Mesothelial cell of epicardium (in vitro differentiated cells): ENCODE measurements around the gene ANKS6. TPM values are rescaled to one million over a fixed set of nuclear protein-coding genes. Genes with fewer than 3 reads are reported as not detected.

Source experiments
- DNase-seq, 2 experiments: peaks; one replicate each; pipeline ENCODE4 v3.0.0; 2021; ENCODE audit warnings: low spot score in 2 of 2; ENCODE audit not compliant: unreplicated experiment in 2 of 2
- H3K27ac Mint-ChIP-seq: 2 replicates; pipeline ENCODE4 v1.8.0; 2021; ENCODE audit warnings: mixed read lengths
- H3K27me3 Mint-ChIP-seq: 2 replicates; pipeline ENCODE4 v1.8.0; 2021; ENCODE audit warnings: low read depth, mixed read lengths
- H3K36me3 Mint-ChIP-seq: 2 replicates; pipeline ENCODE4 v1.8.0; 2021; ENCODE audit warnings: mixed read lengths
- H3K4me1 Mint-ChIP-seq: 2 replicates; pipeline ENCODE4 v1.8.0; 2021; ENCODE audit warnings: mixed read lengths
- H3K4me3 Mint-ChIP-seq: 2 replicates; pipeline ENCODE4 v1.8.0; 2021; ENCODE audit warnings: mild to moderate bottlenecking, moderate library complexity, mixed read lengths
- H3K9me3 Mint-ChIP-seq: 2 replicates; pipeline ENCODE4 v1.8.0; 2021; ENCODE audit warnings: mixed read lengths
- CTCF ChIP-seq: fragments of 200-600 bp; sonication (generic); IDR thresholded peaks from one replicate; pipeline ENCODE4 v1.5.0; 2021; ENCODE audit warnings: antibody characterized with exemption; ENCODE audit not compliant: unreplicated experiment
- total RNA-seq: library from RNA; stranded (reverse); gene quantifications from 3 replicates; pipeline ENCODE4 v1.2.1, GENCODE V29; 2021

Gene ANKS6
- total RNA-seq, 1 donor from 2014 or later, result 42.0 TPM

- TF ChIP-seq CTCF, result no peak
- Mint-ChIP-seq H3K9me3 (no peaks in the 10 kb centered on the region), H3K36me3 (peaks cover 4% of the 10 kb centered on the region), H3K4me3 (no peak overlapping the region), H3K27me3 (no peaks in the 10 kb centered on the region), H3K27ac (no peak overlapping the region), H3K4me1 (no peaks in the 10 kb centered on the region)
- no peak for DNase-seq
Observed at GRCh38 chr9:98838155-98838867, 42.0 kb upstream of the ANKS6 start.

- TF ChIP-seq CTCF, result no peak
- Mint-ChIP-seq H3K27me3 (no peaks in the 10 kb centered on the region), H3K36me3 (peaks cover 4% of the 10 kb centered on the region), H3K27ac (no peak overlapping the region), H3K4me1 (no peaks in the 10 kb centered on the region), H3K9me3 (no peaks in the 10 kb centered on the region), H3K4me3 (no peak overlapping the region)
- no peak for DNase-seq
Observed at GRCh38 chr9:98837516-98837915, 41.2 kb upstream of the ANKS6 start.

GRCh38 chr9:98836206-98836605, 39.9 kb upstream of the ANKS6 start:
- DNase-seq, result no peak
- no peak overlapping the region for H3K4me3 Mint-ChIP-seq
- H3K36me3 Mint-ChIP-seq, result peaks cover 4% of the 10 kb centered on the region
- H3K4me1 Mint-ChIP-seq, result no peaks in the 10 kb centered on the region
- no peak overlapping the region for H3K27ac Mint-ChIP-seq
- no peaks in the 10 kb centered on the region for H3K9me3 Mint-ChIP-seq
- H3K27me3 Mint-ChIP-seq, result no peaks in the 10 kb centered on the region
- no peak for TF ChIP-seq CTCF

GRCh38 chr9:98834386-98834785, 38.0 kb upstream of the ANKS6 start:
- H3K27ac Mint-ChIP-seq, result no peak overlapping the region

GRCh38 chr9:98833090-98833956, 37.0 kb upstream of the ANKS6 start:
- TF ChIP-seq CTCF, result no peak
- Mint-ChIP-seq H3K9me3 (no peaks in the 10 kb centered on the region), H3K4me3 (no peak overlapping the region), H3K27ac (no peak overlapping the region), H3K27me3 (no peaks in the 10 kb centered on the region), H3K4me1 (peaks cover under 1% of the 10 kb centered on the region), H3K36me3 (peaks cover 3% of the 10 kb centered on the region)
- DNase-seq, result no peak

More at GRCh38 chr9:98834386-98834785, 38.0 kb upstream of the ANKS6 start:
- Mint-ChIP-seq H3K4me1 (no peaks in the 10 kb centered on the region), H3K36me3 (peaks cover 3% of the 10 kb centered on the region), H3K9me3 (no peaks in the 10 kb centered on the region), H3K27me3 (no peaks in the 10 kb centered on the region), H3K4me3 (no peak overlapping the region)
- TF ChIP-seq CTCF, result no peak
- no peak for DNase-seq
